Cardiac septum (tissue), 1 donor: Measurements from ENCODE around the gene CDCA8. TPM values are rescaled to one million over a fixed set of nuclear protein-coding genes. Genes with fewer than 3 reads are reported as not detected.

Source experiments
- DNase-seq: peaks from one replicate; pipeline ENCODE4 v3.0.0-alpha.2; 2020; ENCODE audit warnings: low spot score
- intact Hi-C: fragments of 100-400 bp; cut with DNase I; formaldehyde crosslinking; loops from one replicate; pipeline ENCODE4 v1.14.0; 2022
- long read RNA-seq: library from polyadenylated mRNA; unstranded; transcript quantifications from one replicate; pipeline ENCODE4 v2.0.0, GENCODE V29; 2021
- total RNA-seq: library from RNA; stranded (reverse); fragmentation: NEBNext Ultra II Directional; extraction: Animal tissue kit (Norgen Biotek cat#: 25700); gene quantifications from one replicate; pipeline ENCODE4 v1.2.1, GENCODE V29; 2021
- donor health status: DM: no; HTN: no; CAD: no.

The CDCA8 gene
- total RNA-seq: 0.27 TPM
- long read RNA-seq, partial matches to known transcripts: 0 of 1 reads
- long read RNA-seq, other reads (novel, unspliced or antisense): 1 of 1 reads

DNA sequence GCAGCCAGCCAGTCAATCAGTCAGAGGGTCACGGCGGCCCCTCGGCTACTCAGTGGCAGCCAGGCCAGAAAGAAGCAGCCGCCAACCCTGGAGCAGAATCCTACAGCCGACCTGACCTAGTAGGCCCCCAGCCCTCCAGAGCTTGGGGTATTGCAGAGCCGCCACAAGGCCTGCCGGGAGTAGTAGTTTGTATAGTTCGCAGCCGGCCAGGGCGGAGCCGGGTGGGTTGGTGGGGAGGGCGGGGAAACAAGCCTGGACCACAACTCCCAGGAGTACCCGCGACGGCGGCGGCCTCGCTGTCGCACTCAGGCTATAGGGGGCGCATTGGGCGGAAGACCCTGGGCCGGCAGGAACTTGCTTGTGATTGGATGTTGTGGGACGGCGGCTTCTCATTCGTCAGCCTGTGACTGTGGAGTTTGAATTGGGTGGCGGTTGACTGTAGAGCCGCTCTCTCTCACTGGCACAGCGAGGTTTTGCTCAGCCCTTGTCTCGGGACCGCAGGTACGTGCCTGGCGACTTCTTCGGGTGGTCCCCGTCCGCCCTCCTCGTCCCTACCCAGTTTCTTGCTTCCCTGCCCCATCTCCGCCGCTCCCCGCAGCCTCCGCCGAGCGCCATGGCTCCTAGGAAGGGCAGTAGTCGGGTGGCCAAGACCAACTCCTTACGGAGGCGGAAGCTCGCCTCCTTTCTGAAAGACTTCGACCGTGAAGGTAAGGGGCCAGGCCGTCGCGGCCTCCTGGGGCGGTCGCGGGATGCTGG, at the start of gene CDCA8:
Gene CDCA8, plus strand, starts transcription at position 439 of the 756 bp plus-strand sequence. Its CDS starts 175 bp downstream, at position 614.
- intact Hi-C loops: loop anchor here (5.0 kb wide), 3 partner anchors 115 to 255 kb away; partner anchors contain the start of genes C1orf122, INPP5B, YRDC and ZC3H12A
- peak; percentile 99 for DNase-seq

DNA sequence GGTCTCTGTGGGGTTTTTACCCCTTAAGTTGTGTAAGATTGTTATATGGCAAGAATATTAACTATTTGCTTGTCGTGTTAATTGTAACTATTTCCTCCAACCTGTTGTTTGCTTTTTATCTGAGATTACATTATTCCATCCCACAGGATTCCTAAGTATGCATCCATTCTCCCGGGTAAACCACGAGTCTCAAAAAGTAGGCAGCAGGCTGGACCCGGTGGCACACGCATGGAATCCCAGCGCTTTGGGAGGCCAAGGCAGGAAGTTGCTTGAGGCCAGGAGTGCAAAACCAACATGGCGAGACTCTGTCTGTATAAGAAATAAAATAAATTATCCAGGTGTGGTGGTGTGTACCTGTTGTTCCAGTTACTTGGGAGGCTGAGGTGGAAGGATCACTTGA, 45.0 kb upstream of the CDCA8 start:
- DNase-seq: no peak
- intact Hi-C loops: no loop called here

GRCh38 chr1:37650173-37650572, 42.1 kb upstream of the CDCA8 start:
- intact Hi-C loops: no loop called here
- no peak for DNase-seq

DNA sequence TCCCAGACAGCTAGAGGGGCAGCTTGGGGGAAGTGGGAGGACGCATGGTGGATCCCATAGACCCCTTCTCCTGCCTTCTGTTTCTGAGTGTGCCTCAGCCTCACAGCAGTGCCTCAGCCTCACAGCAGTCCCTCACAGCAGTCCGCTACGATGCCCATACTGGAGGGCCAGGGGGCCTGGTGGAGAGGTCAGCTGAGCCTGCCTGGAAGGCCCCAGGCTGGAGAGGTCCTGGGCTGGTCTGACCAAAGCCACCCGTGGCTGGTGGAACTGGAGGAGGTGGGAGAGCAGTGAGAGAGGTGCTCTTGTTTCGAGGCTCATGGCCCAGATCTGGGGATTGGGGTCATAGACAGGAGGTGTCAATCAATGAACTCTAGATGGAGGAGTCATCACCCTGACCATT, 41.6 kb upstream of the CDCA8 start:
- intact Hi-C loops: no loop called here
- DNase-seq: no peak

GRCh38 chr1:37651803-37652202, 40.5 kb upstream of the CDCA8 start:
- no peak for DNase-seq

DNA sequence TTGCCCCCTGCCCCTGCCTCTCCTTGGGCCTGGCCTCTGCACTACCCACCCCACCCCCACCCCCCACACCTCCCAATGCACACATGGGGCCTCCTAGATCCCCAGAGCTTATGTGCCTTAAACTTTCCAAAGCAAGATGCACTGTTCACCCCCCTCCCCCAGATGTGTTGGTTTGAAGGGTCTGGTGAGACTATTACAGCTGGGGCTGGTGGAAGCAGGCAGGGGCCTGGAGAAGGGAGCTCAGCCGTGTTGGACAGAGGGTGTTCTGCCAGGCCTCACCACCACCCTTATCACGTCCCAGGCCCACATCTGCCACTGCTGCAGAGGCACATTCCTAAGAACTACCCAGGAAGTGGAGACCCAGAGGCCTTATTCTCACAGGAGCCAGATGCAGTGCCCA, 39.3 kb upstream of the CDCA8 start:
- intact Hi-C loops: no loop called here
- DNase-seq: no peak

More at GRCh38 chr1:37651803-37652202, 40.5 kb upstream of the CDCA8 start:
- intact Hi-C loops: no loop called here

DNA sequence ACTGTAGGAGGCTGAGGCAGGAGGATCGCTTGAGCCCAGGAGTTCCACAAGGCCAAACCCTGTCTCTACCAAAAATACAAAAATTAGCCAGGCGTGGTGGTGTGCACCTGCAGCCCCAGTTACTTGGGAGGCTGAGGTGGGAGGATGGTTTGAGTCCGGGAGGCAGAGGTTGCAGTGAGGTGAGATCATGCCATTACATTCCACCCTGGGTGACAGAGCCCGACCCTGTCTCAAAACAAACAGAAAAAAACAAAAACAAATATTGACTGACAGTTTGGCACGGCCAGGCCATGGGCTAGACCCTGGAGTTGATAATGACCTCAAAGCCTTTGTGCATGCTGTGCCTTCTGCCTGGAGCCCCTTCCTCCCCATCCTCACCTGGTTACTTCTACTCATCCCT, 38.4 kb upstream of the CDCA8 start:
- DNase-seq: no peak
- intact Hi-C loops: no loop called here

DNA sequence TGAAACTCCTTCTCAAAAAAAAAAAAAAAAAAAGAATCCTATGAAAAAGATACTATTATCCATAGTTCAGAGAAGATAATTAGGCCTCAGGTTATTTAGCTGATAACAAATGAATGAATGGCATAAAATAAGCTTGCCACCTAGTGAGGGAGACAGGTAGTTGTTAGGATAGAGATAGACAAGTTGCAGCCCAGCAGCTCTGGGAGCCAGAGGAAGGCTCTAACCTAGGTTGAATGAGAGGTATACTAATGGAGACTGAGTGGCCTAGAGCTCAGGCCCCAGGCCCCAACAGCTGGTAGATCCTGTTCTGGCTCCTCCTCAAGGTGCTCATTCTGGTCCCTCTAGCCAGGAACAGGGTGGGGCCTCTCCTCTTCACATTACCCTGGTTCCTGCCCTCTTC, 37.0 kb upstream of the CDCA8 start:
- no peak for DNase-seq

DNA sequence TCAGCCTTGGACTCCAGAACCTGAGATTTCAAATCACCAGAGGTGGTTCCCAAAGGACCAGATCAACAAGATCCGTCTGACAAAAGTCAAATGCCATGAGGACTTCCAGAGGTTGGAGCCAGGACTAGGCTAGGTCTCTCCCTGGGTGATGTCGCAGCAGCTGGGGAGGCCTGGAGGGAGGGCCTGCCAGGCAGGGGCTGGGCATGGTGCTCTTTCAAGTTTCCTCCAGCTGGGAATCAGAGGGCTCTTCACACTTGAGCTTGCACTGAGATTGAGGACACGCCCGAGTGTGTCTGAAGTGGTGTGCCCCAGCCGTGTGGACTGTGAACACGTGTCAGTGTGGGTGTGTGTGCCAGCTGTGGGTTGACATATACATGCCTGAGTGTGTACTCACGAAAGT, 36.3 kb upstream of the CDCA8 start:
- intact Hi-C loops: no loop called here
- DNase-seq: no peak

More for the DNA sequence above, 37.0 kb upstream of the CDCA8 start:
- intact Hi-C loops: no loop called here

DNA sequence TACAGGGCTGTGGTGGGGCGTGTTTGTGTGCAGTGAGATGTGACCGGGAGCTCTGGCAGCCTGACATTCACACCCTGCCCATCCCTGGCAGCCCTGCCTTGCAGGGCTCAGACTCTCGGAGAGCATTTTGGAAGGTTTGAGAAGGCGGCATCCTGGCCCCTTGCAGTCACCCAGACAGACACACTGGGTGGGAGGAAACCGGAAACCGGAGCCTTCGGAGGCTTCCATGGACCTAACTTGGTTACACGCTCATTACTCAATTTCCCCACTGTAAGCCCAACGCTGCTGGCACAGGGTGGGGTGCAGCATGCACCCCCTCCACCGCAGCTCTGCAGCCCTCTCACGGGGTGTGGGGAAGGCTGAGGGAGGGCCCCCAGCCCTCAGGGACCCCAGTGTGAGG, 35.4 kb upstream of the CDCA8 start:
- DNase-seq: peak; percentile 12
- intact Hi-C loops: no loop called here

DNA sequence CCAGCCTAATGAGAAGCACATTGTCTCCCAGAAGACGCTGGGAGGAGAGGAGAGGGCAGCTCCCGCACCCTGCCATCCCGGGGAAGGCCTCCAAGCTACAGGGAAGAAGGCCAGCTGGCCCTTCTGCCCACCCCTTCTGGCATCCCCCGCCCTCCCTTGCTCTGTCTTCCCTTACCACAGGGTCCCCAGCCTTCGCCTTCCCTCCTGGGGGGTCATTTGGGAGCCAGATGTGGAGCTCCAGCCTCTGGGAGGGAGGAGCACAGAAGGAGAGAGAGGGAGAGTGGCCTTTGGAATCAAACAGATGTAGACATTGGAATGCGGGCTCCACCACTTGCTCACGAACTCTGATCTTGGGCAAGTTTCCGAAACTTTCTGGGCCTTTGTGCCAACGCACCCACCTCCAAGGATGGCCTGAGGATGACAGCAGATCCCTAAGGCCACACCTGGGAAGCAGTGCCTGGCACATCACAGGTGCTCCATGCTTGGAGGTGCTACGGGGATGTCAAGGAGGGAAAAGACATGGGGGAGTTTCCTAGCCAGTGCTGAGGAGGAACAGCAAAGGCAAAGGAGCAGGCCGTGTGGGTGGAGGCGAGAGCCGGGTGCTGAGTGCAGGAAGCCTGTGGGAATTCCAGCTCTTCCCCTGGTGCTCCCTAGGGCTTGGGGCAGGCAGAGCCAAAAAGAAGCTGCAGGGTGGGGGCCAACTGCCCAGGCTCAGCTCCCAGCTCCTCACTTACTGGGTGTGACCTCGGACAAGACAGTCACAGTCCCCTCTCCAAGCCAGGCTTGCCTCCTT, 34.5 kb upstream of the CDCA8 start:
- intact Hi-C loops: no loop called here
- DNase-seq: peak; percentile 50

- intact Hi-C loops: no loop called here
Observed at GRCh38 chr1:37658486-37658885, 33.8 kb upstream of the CDCA8 start.

DNA sequence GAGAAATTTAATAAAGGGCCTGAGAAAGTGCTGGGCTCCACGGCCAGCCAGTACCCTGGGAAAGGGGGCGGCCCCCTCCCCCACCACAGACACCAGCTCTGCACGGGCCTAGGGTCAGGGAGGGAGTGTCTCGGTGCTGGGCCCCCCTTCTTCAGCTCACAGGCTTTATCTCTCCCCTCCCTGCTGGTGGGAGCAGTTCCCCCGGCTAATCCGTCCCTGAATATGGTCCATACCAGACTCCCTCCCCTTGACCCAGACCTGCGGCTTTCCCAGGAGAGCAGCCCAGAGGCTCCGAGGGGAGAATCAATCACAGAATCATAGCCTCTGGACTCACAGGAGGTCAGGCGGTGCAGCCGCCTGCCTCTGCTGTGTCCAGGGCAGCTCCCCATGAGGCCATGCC, 31.7 kb upstream of the CDCA8 start:
- DNase-seq: no peak
- intact Hi-C loops: no loop called here

More at GRCh38 chr1:37658486-37658885, 33.8 kb upstream of the CDCA8 start:
- no peak for DNase-seq

- intact Hi-C loops: no loop called here
- DNase-seq: no peak
Observed at GRCh38 chr1:37661401-37661800, 30.9 kb upstream of the CDCA8 start.

GRCh38 chr1:37662031-37662755, 30.1 kb upstream of the CDCA8 start:
- intact Hi-C loops: no loop called here
- DNase-seq: no peak

- intact Hi-C loops: no loop called here
Observed at GRCh38 chr1:37663426-37664000, 28.8 kb upstream of the CDCA8 start.

GRCh38 chr1:37666241-37666867, 26.0 kb upstream of the CDCA8 start:
- DNase-seq: no peak
- intact Hi-C loops: no loop called here

More at GRCh38 chr1:37663426-37664000, 28.8 kb upstream of the CDCA8 start:
- DNase-seq: no peak

DNA sequence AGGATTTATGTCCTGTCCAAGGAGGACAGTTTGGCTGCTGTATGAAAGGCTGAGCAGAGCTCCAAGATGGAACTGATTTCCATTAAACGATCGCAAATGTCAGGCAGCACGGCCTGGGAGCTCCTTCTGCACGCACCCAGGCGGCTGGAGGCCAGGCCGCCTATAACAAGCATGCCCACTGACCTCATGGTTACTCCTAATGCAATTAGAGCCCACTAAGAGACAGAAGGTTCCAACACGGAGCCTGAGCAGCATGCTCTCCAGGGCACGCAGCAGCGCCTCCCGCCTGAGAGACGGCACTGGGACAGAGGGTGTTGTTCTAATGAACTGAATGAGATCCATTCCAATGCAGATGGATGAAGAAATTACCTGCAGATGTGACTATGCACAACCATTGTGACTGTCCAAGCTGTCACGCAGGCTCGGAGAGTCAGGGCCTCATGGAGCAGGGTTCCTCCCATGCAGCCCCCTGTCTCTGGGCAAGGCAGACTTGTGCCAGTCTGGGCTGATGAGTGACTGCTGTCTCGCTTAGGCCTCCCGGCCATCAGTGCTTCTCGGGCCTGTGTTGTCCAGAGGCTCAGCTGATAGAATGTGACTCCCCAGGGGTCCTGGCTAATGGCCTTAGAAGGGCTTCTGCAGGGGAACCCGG, 25.2 kb upstream of the CDCA8 start:
- no peak for DNase-seq

DNA sequence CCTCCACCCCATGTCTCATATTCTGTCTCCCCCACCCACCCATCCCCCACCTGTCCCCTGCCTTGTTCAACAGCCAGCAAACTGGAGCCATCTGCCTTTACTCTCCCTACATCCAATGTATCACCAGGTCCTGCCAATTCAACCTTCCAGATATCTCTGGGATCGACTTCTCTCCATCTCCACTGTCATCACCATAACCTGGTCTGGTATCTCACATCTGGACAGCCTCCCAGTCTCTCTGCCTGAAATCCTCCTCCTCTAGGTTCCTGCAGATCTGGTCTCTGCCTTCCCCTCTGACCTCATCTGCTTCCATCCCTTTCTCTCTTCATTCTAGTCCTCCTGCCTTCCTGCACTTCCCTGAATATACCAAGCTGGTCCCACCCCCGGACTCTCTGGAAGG, 22.2 kb upstream of the CDCA8 start:
- intact Hi-C loops: no loop called here
- no peak for DNase-seq

More for the DNA sequence above, 25.2 kb upstream of the CDCA8 start:
- intact Hi-C loops: no loop called here
